GM21367 (cell line): ENCODE data around the gene CFAP65.

Source experiments
- ATAC-seq: cut with Tn5 transposase; IDR thresholded peaks from one replicate; pipeline ENCODE4 v1.9.1; 2021; ENCODE audit not compliant: unreplicated experiment

Gene CFAP65

GRCh38 chr2:218993345-218994315, 47.7 kb downstream of the CFAP65 start, which contains the start of gene CRYBA2:
TSS of gene CRYBA2 (minus strand) at chr2:218993422. CDS start at chr2:218993176, 246 bp downstream.
- ATAC-seq = no peak

GRCh38 chr2:218992703-218993344, 48.5 kb downstream of the CFAP65 start:
- no peak for ATAC-seq

GRCh38 chr2:218992196-218992595, 49.1 kb downstream of the CFAP65 start:
- ATAC-seq = no peak

GRCh38 chr2:218991674-218992168, 49.6 kb downstream of the CFAP65 start:
- no peak for ATAC-seq

DNA sequence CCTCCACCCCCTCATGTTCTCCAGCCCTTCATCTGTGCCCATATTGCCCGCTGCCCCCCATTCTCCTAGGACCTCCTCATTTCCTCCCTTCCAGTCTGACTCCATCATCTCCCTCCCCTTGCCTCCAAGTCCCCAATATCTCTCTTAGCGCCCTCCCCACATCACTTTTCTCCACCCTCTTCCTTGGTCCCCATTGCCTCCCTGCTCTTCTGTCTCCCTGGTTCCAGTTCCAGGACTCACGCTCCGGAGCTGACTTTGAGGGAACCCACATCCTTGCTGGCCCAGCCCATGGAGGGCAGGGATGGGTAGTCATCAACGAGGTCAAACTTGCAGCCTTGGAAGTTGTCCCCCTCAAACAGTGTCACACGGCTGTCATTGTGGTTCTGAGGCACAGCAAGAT, 50.7 kb downstream of the CFAP65 start:
- no peak for ATAC-seq

GRCh38 chr2:218990052-218990451, 51.3 kb downstream of the CFAP65 start:
- no peak for ATAC-seq

DNA sequence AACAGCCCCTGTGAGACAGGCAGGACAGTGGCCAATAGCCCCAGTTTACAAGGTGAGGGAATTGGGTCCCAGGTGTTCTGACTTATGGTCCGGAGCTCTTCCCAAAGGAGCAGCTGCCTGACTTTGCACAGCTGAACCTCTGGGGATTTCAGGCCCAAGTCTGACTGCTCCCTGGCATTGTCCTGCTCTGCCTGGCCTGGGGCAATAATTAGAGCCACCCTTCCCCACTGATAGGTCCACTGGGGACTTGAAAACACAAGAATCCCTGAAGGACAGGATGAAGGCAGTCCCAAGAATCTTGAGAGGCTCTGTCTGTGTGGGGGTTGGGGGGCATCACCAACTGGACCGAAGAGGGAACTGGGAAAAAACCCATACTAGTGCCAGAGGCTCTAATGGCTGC, 52.7 kb downstream of the CFAP65 start:
- no peak for ATAC-seq

DNA sequence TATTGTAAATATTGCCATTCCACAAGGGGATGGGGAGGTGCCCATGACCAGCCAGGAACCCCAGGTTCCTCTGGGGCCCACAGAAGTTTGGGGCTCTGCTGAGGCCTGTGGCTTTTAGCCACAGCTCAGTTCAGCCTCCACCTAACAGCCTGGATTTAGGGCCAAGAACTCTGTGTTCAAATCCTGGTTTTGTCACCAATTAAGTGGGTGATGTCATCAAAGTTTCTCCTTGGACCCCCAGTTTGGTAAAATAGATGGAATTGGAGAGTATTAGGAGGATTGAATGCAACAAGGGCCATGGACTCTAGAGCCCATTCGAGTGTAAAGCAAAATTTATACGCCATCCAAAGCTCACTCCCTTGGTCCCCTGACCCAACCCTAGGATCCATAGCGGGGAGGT, 53.2 kb downstream of the CFAP65 start:
- no peak for ATAC-seq

- ATAC-seq = no peak
Measured at GRCh38 chr2:218986148-218986761, 55.1 kb downstream of the CFAP65 start.

- ATAC-seq = no peak
Measured at GRCh38 chr2:218985325-218986091, 55.8 kb downstream of the CFAP65 start.

GRCh38 chr2:218985021-218985324, 56.3 kb downstream of the CFAP65 start, which contains the start of gene FEV:
TSS of gene FEV (minus strand) at chr2:218985184. CDS start at chr2:218985075, 109 bp downstream.
- no peak for ATAC-seq

DNA sequence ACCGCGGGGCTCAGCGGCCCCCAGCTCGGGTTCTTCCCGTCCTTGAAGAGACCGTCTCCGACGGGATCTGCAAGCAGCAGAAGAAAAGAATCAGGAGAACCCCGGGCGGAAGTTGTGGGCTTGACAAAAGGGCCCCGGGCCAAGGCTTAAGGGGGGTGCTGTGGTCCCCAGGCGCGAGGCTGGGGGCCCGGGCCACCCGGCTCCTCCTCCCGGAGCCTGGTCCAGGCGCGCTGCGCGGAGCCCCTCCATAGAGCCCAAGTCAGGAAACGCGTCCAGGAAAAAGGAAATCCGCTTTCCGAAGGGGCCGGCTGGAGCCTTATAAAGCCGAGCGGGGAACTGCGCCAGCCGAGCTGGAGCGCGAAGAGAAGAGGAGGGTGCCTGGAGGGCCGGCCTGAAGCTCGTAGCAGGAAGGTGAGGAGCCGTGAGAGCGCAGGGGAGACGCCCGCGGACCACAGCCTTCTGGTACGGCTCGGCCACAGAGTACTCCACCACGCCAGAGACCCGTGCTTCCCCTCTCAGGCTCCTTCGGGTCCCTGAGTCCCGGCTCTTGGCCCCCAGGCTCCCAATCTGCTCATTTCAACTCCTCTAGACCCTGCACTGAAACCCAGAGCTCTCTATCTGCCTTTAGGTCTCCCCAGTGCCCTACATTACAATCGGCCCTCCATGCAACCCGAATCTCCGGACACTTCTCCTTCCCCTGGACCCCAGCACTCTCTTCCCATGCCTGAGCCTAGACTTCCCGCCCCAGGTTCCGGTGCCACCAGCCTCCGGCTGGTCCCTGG, 56.9 kb downstream of the CFAP65 start:
- ATAC-seq = no peak

GRCh38 chr2:218983934-218984238, 57.4 kb downstream of the CFAP65 start:
- no peak for ATAC-seq

GRCh38 chr2:218983263-218983933, 57.9 kb downstream of the CFAP65 start:
- ATAC-seq = no peak

- ATAC-seq = no peak
Measured at GRCh38 chr2:218982586-218983262, 58.6 kb downstream of the CFAP65 start.

DNA sequence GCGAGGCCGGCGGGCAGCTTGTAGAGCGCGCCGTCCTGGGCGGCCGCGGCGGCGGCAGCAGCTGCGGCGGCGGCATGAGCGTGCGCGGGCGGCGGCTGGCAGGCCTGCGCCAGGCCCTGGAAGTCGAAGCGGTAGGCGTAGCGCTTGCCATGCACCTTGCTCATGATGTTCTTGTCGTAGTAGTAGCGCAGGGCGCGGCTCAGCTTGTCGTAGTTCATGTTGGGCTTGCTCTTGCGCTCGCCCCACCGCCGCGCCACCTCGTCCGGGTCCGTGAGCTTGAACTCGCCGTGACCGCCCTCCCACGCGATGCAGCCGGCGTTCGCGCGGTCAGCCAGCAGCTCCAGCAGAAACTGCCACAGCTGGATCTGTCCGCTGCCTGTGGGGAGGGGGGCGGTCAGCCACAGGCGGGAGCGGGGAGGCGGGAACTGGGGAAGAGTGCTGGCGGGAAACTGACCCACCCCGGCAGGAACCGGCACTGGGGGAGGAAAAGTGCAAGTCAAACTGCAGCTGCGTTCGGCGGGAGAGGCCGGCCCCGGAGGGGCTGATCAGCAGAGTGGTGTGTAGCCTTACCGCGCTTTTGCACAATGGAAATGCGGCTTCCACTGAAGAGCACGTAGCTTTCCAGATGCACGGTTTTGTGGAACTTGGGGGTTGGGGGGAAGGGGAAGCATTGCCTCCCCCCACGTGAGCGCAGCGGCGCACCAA, 59.3 kb downstream of the CFAP65 start:
- ATAC-seq = no peak

DNA sequence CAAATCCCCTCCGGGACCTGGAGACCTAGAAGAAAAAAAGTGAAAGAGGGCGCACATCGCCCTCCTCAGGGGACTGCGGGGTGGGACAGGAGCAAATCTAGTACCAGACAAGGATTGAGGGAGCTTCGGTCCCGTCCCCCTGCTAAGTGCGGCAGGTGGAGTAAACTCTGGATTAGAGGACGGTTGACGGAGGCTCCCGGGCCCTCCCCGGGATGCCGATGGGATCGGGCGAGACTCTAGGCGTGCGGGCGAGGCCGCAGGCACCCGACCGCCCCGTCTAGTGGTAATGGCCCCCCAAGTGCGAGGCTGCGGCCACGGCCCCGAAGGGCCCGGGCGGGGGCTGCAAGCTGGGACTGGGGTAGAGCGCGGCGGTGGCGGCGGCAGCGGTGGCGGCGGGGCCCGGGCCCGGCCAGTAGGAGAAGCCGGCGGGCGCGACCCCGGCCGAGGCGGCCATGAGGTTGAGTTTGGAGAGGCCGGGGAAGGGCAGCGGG, 59.9 kb downstream of the CFAP65 start:
- ATAC-seq = no peak

- ATAC-seq = no peak
Measured at GRCh38 chr2:218980735-218981389, 60.5 kb downstream of the CFAP65 start.
